ELF-1 (cell line): ENCODE measurements around the gene FCRL4.

Experiments used
- DNase-seq: peaks from one replicate; pipeline ENCODE4 v3.0.0-alpha.2; 2016; ENCODE audit warnings: low read depth, low spot score

FCRL4 gene

DNA sequence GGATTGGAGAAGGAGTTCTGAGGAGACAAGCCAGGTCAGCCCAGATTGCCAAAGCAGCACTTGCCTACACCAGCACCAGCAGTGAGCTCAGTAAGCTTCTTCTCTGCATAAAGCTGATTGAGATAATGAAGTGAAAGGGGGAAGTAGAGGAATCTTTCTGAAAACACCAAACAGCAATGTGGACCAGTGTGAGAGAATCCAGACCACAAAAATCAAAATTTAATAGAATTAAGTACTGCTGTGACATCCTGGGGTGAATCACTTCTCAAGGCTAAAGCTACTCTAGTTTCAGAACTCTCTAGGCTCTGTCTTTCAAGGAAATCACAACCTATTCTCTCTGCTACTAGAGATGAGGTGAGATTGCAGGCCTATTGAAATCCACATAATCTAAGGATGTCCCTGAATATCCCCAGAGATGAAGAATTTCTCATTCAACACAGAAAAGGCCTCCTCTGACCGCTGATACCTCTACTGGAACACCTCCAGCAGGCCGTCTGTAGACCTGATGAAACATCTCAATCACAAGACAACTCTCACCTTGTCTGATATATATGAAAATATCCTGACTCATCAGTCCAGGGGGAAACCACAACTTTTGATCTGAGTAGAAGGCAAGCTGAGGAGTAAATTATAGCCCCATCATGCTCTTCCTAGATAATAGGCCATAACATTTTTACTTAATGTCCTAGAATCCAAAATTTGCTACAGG lies at the start of gene FCRL4:
Gene FCRL4 (minus strand): TSS at position 127 of the 709 bp plus-strand sequence. CDS start 141 bp downstream, outside the sequence.
- DNase-seq, result no peak

DNA sequence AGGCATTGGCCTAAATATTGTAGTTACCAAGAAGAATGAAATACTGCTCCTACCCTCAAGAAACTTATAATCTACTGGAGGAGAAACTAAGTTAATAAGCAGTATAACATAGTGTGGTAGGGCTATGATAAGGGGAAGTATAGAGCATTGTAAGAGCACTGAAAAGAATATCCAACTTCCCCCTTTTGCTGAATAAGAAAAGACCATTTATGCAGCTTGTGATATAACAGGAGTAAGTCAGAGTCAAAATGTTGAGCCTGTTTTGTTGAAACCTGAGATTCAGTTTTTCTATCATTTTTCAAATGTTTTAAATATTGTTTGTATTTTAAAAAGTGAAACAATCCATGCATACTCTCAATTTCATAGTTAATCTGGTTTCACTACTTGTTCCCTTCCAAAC lies 48.3 kb upstream of the FCRL4 start:
- DNase-seq, result no peak

DNA sequence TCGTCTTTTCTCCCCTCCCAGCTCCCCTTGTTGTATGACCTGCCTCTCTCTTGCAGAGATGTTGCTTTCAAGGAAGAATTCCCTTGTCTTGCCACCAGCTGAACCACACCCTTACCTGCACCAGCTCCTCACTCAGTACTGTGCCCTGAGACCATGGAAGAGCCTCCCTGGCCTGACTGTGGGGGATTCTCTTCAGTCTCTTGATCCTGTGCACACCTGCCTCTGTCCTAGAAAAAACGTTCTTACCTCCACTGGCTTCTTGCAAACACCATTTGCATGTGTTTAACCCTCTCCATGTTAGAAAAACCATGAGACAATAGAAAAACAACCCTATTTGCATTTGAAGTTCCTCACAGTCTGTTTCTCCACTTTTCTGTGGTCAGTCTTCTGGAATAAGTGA lies 43.3 kb upstream of the FCRL4 start:
- DNase-seq, result no peak

DNA sequence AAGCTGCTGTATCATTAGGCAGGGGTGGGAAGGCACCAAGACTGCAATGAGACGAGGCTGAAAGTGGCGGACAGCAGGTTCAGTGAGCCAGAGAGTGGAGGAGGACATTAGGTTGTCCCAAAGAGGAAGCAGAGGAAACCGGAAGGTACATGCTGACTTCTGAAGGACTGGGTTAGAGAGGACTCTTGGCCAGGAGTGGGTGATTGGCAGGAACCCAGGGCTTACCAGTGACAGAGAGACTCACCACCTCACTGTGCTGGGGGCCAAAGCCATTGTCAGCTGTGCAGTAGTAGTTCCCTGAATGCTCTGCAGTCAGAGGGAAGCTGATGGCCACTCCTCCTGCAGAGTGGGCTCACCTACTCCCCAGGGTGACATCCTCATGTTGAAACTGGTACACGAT lies 41.9 kb upstream of the FCRL4 start:
- DNase-seq, result no peak

DNA sequence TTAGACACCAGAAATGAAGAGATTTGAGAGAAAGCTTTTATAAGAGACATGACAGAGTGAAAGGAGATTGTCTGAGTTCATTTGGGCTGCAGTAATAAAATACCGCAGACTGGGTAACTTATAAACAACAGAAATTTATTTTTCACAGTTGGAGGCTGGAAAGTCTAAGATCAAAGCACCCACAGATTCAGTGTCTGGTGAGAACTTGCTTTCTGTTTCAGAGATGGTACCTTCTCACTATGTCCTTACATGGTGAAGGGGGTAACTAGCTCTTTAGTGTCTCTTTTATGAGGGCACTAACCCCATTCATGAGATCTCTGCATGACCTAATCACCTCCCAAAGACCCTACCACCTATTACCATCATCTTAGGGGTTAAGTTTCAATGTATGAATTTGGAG lies 30.9 kb upstream of the FCRL4 start:
- DNase-seq, result no peak

DNA sequence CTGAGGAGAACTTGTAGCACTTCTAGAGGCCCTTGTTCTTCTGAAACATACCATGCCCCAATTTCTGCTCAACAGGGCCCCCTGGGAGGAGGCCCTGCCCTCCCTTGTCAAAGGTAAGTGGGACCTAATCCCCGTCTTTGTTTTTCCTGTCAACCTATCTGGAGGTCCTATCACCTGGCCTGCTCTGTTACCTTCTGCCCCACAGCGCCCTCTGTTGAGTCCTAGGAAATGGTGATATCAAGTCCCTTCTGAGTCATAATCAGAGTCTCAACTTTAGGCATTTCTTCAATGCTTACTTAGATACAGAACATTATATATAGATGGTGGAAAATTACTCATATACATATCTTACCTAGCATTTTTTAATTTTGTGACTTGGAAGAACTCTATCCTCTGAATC lies 28.2 kb upstream of the FCRL4 start:
- DNase-seq, result peak; percentile 25

DNA sequence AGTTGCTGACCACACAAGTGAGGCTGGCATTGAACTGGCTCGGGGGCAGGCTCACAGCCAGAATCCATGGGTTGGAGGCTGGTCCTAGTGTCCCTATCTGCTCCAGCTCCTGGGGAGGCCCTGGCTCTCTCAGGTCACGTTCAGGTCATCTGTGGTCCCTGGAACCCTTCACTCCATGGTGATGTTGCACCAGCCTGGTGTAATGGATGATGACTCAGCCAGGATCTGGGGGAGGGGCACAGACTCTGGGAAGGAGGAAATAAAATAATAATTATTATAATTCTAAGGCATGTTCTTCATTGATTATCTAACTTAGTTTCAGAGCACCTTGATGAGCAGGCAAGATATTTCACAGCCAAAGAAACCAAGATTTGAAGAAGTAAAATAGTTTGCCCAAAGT lies 26.6 kb upstream of the FCRL4 start:
- no peak for DNase-seq

DNA sequence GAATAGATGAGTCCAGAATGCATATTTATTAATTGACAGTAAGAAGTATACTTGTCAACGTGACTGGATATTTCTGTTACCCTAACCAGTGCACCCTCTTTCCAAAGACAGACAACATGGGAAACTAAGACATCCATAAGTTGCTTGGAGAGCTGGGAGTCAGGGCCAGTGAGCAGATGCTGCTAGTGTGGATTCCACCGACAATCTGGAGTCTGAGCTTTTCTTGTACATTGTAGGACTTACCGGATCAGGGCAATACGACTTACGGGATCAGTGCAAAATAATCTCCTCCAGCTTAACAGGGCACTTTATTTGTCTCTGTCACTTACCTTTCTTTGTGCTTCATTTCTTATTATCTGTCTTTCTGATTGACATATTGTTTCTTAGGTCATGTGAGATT lies 24.6 kb upstream of the FCRL4 start:
- DNase-seq, result no peak

DNA sequence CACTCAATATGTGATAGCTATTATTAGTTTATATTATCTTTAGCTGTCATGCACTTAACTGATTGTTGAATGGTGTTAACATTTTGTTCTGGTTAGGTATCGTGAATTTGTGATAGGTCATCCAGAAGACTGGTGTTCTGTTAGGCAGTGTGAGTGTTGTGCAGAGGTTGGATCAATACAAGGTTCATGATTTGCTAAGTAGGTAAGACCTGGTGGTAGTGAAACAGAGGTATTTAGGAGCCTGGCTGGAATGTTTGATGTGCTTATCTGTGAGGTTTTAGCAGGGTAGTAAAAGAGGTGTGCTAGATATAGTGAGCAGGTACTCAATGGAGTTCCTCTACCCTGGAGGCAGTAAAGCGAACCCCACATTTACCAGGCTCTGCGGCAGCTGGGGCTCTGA lies 20.3 kb upstream of the FCRL4 start:
- DNase-seq, result no peak

DNA sequence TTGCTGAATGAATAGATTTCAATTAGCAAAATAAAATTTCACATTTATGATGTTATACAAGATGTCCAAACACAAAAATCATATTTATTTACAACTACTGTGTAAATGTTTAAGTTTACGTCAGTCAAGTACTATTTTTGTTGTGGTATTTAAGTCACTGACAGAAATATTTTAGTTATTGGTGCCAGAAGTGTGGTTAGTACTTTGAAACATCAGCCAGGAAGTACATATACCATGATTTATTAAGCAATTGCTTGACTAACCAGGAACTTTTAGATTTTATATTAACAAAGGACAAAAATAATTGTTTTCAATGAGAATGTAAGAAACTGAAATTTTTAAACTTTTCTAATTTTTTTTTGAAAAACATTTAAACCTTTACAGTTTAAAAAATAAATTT lies 2.4 kb upstream of the FCRL4 start:
- DNase-seq, result no peak

DNA sequence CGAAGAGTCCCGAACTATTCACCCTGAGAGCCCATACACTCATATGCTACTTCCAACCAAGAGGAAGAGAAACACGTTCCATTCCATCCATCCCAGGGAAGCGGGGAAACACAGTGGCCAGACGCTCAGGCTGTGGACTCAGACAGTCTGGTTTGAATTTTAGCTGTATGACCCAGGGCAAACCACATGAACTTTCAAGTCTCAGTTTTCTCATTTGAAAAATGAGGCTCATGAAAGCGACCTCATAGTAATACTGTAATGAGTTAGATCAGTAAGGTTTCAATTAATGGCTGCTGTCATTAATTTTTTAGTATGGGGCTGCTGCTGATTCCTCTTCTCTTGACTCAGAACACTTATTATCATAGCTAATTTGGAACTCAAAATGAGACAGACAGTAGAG lies 1.5 kb downstream of the FCRL4 start:
- no peak for DNase-seq

DNA sequence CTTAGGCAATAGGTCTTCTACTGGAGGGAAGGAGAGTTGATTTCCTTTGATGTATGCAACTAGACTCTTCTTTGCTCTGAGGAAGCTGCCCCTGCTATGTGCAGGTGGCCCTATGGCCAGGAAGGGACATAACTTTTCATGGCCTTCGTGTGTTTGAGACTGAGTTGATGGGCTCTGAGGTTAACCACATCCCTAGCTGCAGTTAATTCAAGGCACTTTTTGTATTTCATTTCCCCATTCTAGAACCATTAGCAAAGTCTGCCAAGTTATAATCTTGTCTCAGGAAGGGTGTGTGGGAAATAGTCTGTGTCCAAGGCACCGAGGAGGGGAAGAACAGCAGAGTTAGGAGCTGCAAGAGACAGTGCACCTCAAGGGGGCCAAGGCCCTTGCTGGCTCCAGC lies 2.5 kb downstream of the FCRL4 start:
- DNase-seq, result no peak

DNA sequence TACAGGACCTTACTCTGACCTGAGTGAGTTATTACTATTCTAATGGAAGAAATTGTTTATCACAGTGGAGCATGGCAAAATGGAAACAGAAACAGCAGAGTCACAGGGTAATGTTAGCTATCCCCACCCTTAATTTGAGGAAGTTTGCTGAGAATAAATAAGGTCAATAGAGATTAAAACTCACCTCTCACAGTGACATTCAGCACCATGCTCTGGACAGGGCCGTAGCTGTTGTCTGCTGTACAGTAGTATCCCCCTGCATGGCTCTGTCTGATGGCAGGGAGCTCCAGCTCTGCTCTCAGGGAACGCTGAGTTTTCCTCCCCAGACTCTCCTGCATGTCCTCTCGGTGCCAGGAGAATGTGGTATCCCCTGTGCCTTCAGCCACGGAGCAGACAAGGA lies 11.9 kb downstream of the FCRL4 start:
- no peak for DNase-seq

DNA sequence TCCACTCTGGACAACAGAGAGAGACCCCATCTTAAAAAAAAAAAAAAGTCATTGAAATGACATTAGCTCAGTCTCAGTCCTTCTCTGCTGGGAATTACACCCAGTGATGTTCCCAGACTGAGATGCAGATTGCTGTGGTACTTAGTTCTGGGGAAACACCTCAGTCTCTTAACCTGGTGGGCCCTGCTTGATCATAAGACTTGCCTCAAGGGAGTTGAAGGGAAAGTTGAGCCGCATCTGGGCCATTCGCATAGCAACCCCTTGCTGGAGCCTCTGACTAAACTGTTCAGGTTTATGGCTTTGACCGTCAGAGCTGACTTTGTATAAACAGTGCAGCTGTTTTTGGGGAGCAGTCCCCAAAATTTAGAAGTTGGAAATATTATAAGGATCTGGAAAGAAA lies 13.4 kb downstream of the FCRL4 start:
- no peak for DNase-seq

DNA sequence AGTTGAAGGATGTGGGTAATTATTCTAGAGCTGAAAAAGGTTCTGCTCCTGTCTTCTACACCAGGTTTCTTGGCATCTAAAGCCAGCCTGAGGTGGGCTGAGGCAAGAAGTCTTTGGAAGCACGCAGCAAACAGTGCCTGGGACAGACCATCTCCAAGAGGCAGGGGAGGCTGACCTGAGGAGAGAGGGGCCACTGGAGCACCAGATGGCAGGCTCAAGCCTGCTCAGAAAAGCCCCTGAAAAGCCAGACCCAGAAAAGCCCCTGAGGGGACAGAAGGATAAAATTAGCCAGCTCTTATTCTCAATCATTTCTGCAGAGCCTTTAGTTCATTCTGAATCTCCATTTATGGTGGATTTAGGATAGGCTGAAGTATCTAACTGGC lies 17.1 kb downstream of the FCRL4 start:
- no peak for DNase-seq

DNA sequence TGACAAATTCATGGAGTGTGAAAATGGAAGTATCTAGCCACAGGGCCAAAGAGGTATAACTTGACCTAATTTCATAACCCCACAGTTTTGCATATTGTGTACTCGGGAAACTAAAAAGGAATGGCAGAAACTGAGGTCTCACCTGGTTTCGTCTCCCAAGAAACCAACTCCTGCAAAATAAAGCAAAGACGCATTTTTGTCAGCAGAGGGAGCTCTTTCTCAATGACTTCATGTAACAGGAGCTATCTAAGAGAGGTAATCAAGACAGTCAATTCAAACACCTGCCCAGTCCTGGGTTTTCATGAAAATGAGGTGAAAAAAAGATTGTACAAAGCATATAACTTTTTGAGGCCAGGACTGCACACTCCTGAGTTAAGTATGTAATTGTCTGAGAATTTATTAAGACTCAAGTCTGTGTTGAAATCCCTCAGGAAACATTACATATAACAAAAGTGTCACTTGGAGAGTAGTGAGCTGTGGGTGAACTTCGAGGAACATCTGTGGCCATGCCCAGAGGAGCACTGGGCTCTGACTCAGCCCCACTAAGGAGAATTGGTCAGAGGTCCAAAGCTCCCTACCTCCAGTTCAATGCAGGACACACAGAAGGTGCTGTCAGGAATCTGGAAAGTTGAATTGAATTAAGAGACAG lies 17.6 kb downstream of the FCRL4 start:
- peak; percentile 74 for DNase-seq

DNA sequence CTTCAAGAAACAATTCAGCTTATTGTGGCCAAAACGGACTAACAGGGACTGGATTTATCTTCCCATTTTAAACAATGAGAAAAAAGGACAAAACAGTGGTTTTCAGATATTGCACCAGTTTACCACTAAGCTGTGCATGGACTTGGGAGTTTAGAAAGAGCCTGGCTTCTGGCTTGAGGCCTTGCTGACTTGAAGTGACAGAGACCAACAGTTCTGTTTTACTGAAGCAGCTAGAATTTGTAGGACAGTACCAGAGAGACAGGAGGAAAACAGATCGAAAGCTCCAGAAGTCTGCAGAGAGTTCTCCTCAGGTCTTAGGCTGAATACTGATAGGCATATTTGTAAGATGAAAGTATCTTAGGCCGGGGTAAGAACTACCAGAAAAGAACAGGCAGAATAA lies 20.5 kb downstream of the FCRL4 start:
- DNase-seq, result no peak

DNA sequence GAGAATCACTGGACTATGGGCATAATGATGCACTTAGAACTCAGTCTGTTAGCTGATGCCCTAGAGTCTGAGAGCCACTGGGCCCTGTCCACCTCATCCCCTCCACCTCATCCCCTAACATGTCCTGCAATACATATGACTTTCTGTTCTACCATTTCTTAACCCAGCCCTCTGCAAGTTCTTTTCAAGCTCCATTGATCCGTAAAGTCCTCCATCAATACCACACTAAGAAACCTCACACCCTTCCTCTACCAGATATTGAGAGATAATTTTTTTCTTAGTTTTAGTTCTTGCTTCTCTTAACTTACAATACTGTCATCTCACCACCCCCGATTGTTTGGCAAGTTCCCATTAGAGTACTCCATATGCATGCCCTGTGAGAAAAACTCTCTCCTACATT lies 22.1 kb downstream of the FCRL4 start:
- no peak for DNase-seq

DNA sequence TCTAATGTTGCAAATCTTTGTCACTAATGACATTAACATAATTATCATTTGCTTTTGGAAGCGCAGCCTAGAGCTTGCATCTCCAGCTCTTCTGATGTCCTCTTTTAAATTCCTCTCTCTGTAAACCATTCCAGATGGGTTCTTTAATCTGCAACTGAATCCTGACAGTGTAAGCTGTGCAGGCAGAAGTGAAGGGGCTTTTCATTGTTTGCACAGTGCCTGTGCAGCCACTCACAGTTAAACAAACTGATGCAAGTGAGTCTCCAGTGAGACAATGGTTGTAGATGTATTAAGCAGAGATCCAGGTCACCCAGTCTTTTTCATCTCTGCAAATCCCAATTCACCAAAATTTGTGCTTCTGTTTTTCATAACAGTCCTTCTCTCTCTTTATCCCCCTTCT lies 23.0 kb downstream of the FCRL4 start:
- no peak for DNase-seq

DNA sequence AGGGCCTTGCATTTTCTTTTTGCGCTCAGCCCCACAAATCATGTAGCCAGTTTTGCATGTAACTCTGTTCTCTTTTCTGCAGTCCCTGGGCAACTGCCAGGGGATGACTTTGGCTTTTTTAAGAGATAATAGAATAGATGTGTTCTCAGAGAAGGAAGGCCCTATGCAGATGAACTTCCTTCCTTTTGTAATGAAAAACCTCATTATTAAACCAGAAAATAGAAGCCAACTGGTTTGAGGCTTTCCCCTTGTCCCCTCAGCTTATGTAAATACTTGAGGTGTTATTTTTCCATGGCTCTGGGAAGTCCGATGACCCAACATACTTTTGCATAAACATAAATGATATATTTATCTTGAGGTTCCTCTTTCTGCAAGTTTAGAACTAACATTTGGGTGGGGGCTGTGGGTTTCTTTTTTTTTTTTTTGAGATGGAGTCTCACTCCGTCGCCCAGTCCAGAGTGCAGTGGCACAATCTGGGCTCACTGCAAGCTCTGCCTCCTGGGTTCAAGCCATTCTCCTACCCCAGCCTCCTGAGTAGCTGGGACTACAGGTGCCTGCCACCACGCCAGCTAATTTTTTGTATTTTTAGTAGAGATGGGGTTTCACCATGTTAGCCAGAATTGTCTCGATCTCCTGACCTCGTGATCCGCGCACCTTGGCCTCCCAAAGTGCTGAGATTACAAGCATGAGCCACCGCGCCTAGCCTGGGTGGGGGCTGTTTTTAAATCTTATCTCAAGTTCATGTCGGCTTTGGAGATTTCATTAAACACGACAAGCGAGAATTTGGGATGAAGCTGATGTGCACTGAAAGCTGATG lies 31.2 kb downstream of the FCRL4 start:
- no peak for DNase-seq

DNA sequence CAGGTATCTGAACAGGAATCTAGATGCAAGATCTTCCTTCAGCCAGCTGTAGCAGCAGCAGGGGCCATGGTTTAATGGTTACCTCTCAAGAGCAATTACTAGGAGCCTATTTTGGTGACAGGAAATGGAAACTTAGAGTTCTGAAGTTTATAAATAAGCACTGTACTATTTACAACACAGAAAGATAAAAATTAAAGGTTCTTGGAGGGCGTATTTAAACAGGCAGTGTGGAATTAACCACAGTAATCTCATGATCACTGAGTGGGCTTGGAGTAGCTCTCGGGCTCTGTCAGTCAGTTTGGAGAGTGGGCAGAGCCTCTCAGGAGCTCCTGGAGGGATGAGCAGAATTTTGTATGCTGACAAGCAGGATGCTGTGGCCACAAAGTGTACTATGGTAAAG lies 35.4 kb downstream of the FCRL4 start:
- DNase-seq, result no peak

DNA sequence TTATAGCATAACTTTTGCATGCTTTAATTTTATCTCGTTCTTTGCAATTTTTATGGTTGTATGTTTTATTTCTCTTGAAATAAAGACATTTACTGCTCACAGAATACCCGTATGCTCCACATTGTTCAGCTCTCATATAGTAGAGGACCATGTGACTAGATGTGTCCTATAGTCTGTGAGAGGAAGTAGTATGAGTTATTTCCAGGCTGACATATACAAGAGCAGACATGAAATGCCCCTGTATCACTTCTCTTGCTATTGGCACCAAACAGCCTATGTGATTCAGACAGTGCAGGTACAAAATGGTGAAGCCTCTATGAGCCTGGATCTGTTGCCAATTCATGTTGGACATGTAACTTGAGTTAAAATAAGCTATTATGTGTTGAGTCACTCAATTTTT lies 39.8 kb downstream of the FCRL4 start:
- no peak for DNase-seq
